Nephron progenitor cell (in vitro differentiated cells): ENCODE results near the gene MARS1.
A peak's percentile ranks its signal among the peaks of the same experiment; 100 is the strongest.

Experiments
- DNase-seq: peaks from one replicate; pipeline ENCODE4 v3.0.0; 2021
- H3K27ac Mint-ChIP-seq: 2 replicates; pipeline ENCODE4 v1.8.0; 2021; ENCODE audit warnings: mild to moderate bottlenecking, moderate library complexity, mixed read lengths
- H3K27me3 Mint-ChIP-seq: 2 replicates; pipeline ENCODE4 v1.8.0; 2021; ENCODE audit warnings: mild to moderate bottlenecking, low read depth, mixed read lengths; ENCODE audit not compliant: poor library complexity
- H3K36me3 Mint-ChIP-seq: 2 replicates; pipeline ENCODE4 v1.8.0; 2021; ENCODE audit warnings: low read depth, mixed read lengths
- H3K4me1 Mint-ChIP-seq: 2 replicates; pipeline ENCODE4 v1.8.0; 2021; ENCODE audit warnings: mixed read lengths
- H3K4me3 Mint-ChIP-seq: 2 replicates; pipeline ENCODE4 v1.8.0; 2021; ENCODE audit warnings: mild to moderate bottlenecking, moderate library complexity, mixed read lengths
- H3K9me3 Mint-ChIP-seq: 2 replicates; pipeline ENCODE4 v1.8.0; 2021; ENCODE audit warnings: mild to moderate bottlenecking, moderate library complexity, mixed read lengths
- TF ChIP-seq, protein P1 (sequence below): fragments of 200-600 bp; sonication (generic); IDR thresholded peaks from 2 replicates; pipeline ENCODE4 v1.5.0; 2021; ENCODE audit warnings: antibody characterized with exemption

The MARS1 gene

DNA sequence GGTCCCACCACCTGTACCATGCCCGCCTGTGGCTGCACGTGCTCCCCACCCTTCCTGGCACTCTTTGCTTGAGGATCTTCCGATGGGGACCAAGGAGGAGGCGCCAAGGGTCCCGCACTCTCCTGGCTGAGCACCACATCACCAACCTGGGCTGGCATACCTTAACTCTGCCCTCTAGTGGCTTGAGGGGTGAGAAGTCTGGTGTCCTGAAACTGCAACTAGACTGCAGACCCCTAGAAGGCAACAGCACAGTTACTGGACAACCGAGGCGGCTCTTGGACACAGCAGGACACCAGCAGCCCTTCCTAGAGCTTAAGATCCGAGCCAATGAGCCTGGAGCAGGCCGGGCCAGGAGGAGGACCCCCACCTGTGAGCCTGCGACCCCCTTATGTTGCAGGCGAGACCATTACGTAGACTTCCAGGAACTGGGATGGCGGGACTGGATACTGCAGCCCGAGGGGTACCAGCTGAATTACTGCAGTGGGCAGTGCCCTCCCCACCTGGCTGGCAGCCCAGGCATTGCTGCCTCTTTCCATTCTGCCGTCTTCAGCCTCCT, 31.6 kb upstream of the MARS1 start:
- TF ChIP-seq, protein P1, sequence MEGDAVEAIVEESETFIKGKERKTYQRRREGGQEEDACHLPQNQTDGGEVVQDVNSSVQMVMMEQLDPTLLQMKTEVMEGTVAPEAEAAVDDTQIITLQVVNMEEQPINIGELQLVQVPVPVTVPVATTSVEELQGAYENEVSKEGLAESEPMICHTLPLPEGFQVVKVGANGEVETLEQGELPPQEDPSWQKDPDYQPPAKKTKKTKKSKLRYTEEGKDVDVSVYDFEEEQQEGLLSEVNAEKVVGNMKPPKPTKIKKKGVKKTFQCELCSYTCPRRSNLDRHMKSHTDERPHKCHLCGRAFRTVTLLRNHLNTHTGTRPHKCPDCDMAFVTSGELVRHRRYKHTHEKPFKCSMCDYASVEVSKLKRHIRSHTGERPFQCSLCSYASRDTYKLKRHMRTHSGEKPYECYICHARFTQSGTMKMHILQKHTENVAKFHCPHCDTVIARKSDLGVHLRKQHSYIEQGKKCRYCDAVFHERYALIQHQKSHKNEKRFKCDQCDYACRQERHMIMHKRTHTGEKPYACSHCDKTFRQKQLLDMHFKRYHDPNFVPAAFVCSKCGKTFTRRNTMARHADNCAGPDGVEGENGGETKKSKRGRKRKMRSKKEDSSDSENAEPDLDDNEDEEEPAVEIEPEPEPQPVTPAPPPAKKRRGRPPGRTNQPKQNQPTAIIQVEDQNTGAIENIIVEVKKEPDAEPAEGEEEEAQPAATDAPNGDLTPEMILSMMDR = peak; percentile 58
- Mint-ChIP-seq H3K27ac (no peak overlapping the region), H3K9me3 (no peaks in the 10 kb centered on the region), H3K27me3 (peaks cover 18% of the 10 kb centered on the region), H3K4me3 (peak overlapping the region; percentile 74), H3K36me3 (no peaks in the 10 kb centered on the region), H3K4me1 (peaks cover 77% of the 10 kb centered on the region)
- peak; percentile 59 for DNase-seq

DNA sequence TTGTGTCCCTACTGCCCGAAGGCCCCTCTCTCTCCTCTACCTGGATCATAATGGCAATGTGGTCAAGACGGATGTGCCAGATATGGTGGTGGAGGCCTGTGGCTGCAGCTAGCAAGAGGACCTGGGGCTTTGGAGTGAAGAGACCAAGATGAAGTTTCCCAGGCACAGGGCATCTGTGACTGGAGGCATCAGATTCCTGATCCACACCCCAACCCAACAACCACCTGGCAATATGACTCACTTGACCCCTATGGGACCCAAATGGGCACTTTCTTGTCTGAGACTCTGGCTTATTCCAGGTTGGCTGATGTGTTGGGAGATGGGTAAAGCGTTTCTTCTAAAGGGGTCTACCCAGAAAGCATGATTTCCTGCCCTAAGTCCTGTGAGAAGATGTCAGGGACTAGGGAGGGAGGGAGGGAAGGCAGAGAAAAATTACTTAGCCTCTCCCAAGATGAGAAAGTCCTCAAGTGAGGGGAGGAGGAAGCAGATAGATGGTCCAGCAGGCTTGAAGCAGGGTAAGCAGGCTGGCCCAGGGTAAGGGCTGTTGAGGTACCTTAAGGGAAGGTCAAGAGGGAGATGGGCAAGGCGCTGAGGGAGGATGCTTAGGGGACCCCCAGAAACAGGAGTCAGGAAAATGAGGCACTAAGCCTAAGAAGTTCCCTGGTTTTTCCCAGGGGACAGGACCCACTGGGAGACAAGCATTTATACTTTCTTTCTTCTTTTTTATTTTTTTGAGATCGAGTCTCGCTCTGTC, 31.0 kb upstream of the MARS1 start:
- Mint-ChIP-seq H3K4me3 (no peak overlapping the region), H3K36me3 (no peaks in the 10 kb centered on the region), H3K27ac (no peak overlapping the region), H3K27me3 (peaks cover 23% of the 10 kb centered on the region), H3K9me3 (no peaks in the 10 kb centered on the region), H3K4me1 (peaks cover 77% of the 10 kb centered on the region)
- TF ChIP-seq, protein P1 = no peak
- DNase-seq = no peak

DNA sequence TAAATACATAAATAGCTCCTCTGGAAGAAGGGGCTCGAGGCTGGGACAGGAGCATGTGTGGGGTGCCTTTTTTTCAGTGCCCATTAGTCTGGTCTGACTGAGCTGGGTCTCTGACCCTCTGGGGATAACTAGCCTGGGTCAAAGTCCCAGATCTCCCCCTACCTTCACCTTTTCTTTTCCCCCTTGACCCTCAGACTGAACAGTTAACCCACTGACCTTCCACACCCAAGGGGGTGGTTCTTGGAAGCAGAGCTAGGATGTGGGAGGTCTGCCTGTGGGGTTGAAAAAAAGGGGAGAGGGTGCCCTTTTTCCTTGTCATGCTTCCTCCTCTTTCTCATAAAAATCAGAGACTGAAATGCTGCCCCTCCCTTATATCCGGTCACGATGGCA, 29.2 kb upstream of the MARS1 start:
- TF ChIP-seq, protein P1 = no peak

DNA sequence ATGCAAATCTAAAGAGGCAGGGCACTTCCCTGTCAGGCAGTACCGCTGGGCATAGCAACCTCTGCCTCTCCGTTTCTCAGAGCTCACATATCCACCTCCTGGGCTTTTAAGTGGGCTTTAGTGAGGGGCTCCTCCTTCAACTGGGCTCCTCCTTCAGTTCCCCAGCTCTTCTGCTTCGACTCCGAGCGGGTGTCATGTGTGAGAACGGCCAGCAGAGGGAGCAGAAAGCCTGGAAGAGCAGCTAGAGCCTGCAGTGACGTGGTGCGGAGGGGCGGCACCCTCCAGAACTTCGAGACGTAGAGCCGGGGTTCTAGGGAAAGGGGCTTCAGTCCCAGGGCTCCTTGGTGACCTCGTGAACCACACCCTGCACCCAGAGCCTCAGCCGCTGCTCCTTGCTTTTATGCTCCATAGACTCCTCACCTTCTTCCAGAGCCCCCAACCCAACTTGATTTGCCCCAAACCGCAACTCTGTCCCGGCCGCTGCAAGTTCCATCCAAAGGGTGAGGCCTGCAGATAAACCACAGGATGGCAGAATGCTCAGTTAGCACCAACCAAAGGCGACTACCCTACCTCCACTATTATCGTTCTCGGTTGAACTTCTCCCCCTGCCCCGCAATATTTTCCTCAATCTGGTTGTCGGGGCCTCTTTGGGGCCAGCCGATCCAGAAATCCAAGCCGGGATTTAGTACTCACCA, 28.7 kb upstream of the MARS1 start:
- H3K4me1 Mint-ChIP-seq = peaks cover 75% of the 10 kb centered on the region
- no peaks in the 10 kb centered on the region for H3K9me3 Mint-ChIP-seq
- TF ChIP-seq, protein P1 = peak; percentile 83
- H3K4me3 Mint-ChIP-seq = peak overlapping the region; percentile 88
- no peaks in the 10 kb centered on the region for H3K36me3 Mint-ChIP-seq
- peaks cover 43% of the 10 kb centered on the region for H3K27me3 Mint-ChIP-seq
- DNase-seq = peak; percentile 97
- H3K27ac Mint-ChIP-seq = peak overlapping the region; percentile 80

More for the DNA sequence above, 29.2 kb upstream of the MARS1 start:
- Mint-ChIP-seq H3K4me1 (peaks cover 75% of the 10 kb centered on the region), H3K27ac (no peak overlapping the region), H3K27me3 (peaks cover 38% of the 10 kb centered on the region), H3K4me3 (peak overlapping the region; percentile 88), H3K36me3 (no peaks in the 10 kb centered on the region), H3K9me3 (no peaks in the 10 kb centered on the region)
- DNase-seq = no peak

DNA sequence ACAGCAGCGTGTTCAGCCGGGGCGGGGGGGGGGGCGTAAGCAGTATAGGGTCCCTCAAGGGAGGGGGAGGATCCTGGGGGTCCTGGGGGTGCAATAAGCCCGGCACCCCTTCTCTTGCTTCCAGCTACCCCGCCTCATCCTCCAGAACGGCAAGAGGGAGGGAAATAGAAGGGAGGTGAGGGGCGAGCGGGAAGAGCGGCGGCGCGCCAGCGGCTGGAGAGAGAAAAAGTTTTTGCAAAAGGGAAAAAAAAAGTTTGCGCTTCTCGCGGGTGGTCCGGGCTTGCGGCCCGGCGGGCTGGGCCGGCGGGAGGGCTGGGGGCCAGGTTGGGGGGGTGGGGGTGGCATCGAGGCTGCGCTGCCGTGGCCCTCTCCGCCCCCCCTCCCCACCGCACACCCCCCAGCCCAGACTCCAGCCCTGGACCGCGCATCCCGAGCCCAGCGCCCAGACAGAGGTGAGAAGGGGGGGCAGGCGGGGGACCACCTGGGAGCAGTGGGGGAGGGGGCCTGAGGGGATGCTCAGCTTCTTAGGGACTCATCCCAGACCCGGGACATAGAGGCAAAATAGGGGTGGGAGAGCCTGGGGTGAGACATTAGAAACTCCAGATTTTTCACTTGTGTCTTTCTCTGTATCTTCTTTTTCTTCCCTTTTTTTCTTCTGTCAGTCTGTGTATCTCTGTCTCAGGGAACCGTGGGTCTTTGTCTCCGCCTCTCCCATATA, 28.0 kb upstream of the MARS1 start, which contains the start of gene GLI1:
TSS of gene GLI1 (plus strand) at position 36 of the 718 bp plus-strand sequence. CDS start 3,907 bp downstream, outside the sequence.
- H3K9me3 Mint-ChIP-seq = no peaks in the 10 kb centered on the region
- TF ChIP-seq, protein P1 = no peak
- peak within 1 kb of the TSS; percentile 80 for H3K27ac Mint-ChIP-seq
- no peaks in the 10 kb centered on the region for H3K36me3 Mint-ChIP-seq
- peaks cover 49% of the 10 kb centered on the region for H3K27me3 Mint-ChIP-seq
- DNase-seq = peak; percentile 40
- H3K4me1 Mint-ChIP-seq = peaks cover 68% of the 10 kb centered on the region
- H3K4me3 Mint-ChIP-seq = peak within 1 kb of the TSS; percentile 88
